A673 (cell line): ENCODE data around the gene SUCLG2. TPM values are rescaled to one million over a fixed set of nuclear protein-coding genes. Genes with fewer than 3 reads are reported as not detected.

Source experiments
- BruUV-seq: library from RNA; stranded (reverse); fragments of 400-500 nt; replicated peaks from 2 replicates; lab custom pipeline; 2021; lab: Mats Ljungman, UMichigan
- CTCF ChIA-PET: fragments of 300-600 bp; sonication (Branson Sonifier 250); formaldehyde crosslinking; loops from one replicate; lab custom pipeline; 2022; ENCODE audit warnings: antibody characterized with exemption; lab: Charles Lee
- POLR2A ChIA-PET: fragments of 300-600 bp; sonication (Branson Sonifier 250); formaldehyde crosslinking; loops from one replicate; lab custom pipeline; 2022; ENCODE audit warnings: antibody characterized with exemption; ENCODE audit not compliant: low non-redundant PET; lab: Charles Lee
- DNase-seq: peaks from one replicate; pipeline ENCODE4 v3.0.0-alpha.2; 2015; ENCODE audit warnings: low spot score
- H3K27ac ChIP-seq: fragments of 200-600 bp; sonication (generic); 2 replicates; pipeline ENCODE4 v1.5.1; 2016; ENCODE audit warnings: mixed run types, low read depth, mild to moderate bottlenecking, mixed read lengths, antibody characterized with exemption, low read length; ENCODE audit not compliant: poor library complexity, severe bottlenecking
- H3K27me3 ChIP-seq: fragments of 200-600 bp; sonication (generic); replicated peaks from 2 replicates; pipeline ENCODE4 v1.6.1; 2017; ENCODE audit warnings: mixed run types, low read depth, mild to moderate bottlenecking, mixed read lengths, antibody characterized with exemption, low read length; ENCODE audit not compliant: insufficient read depth, poor library complexity
- H3K36me3 ChIP-seq: fragments of 200-600 bp; sonication (generic); 2 replicates; pipeline ENCODE4 v1.6.1; 2016; ENCODE audit warnings: mixed run types, mild to moderate bottlenecking, mixed read lengths, antibody characterized with exemption, low read length; ENCODE audit not compliant: insufficient read depth, poor library complexity, severe bottlenecking
- H3K4me1 ChIP-seq: fragments of 200-600 bp; sonication (generic); 2 replicates; pipeline ENCODE4 v1.6.1; 2017; ENCODE audit warnings: mixed run types, mild to moderate bottlenecking, mixed read lengths, antibody characterized with exemption, low read length; ENCODE audit not compliant: insufficient read depth, poor library complexity, severe bottlenecking
- H3K4me3 ChIP-seq: fragments of 200-600 bp; sonication (generic); 2 replicates; pipeline ENCODE4 v1.5.1; 2016; ENCODE audit warnings: low read depth, mixed run types, mild to moderate bottlenecking, mixed read lengths, low read length; ENCODE audit not compliant: poor library complexity, severe bottlenecking
- H3K9me3 ChIP-seq: fragments of 200-600 bp; sonication (generic); 2 replicates; pipeline ENCODE4 v1.6.1; 2016; ENCODE audit warnings: mixed run types, low read depth, mild to moderate bottlenecking, mixed read lengths, antibody characterized with exemption, low read length; ENCODE audit not compliant: poor library complexity, severe bottlenecking
- CTCF ChIP-seq: fragments of 300-800, 200-600 bp; sonication (generic); conservative IDR thresholded peaks from 2 replicates; pipeline ENCODE4 v1.5.1; 2017; ENCODE audit warnings: low read depth, mild to moderate bottlenecking, antibody characterized with exemption, low read length, moderate library complexity, mixed read lengths
- EZH2 ChIP-seq: fragments of 200-600 bp; sonication (generic); IDR thresholded peaks from 2 replicates; pipeline ENCODE4 v1.6.1; 2017; ENCODE audit warnings: borderline replicate concordance, low read depth, mild to moderate bottlenecking, mixed read lengths, antibody characterized with exemption, low read length; ENCODE audit not compliant: poor library complexity, severe bottlenecking
- intact Hi-C: fragments of 100-400 bp; cut with micrococcal nuclease; formaldehyde crosslinking; loops from one replicate; pipeline ENCODE4 v1.10.0; 2022; ENCODE audit not compliant: unreplicated experiment
- total RNA-seq: library from RNA; stranded (reverse); gene quantifications from 2 replicates; pipeline ENCODE4 v1.2.3, GENCODE V29; 2021

Gene SUCLG2
- total RNA-seq, 1 experiment from 2014 or later: 7.4 TPM

DNA sequence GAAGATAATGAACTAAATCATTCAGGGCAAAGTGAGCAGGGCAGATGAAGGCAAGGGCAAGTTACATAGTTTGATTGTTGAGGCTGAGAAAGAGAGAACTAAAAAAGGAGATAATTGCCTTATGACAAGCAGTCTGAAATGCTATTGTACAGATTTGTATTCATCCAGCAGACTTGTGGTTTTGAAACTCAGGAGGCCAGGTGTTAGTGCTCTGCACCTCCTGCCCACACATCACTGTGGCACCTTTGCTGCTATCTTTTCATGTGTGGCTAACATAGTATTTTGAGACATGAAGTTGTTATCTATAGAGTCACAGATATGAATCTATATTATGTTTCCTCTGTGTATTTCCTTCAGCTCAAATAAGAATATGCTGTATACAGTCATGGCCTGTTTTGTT, 24.3 kb upstream of the SUCLG2 start:
- TF ChIP-seq EZH2 (no peak), CTCF (no peak)
- H3K4me1 ChIP-seq: no peaks in the 10 kb centered on the region
- no peaks in the 10 kb centered on the region for H3K36me3 ChIP-seq
- ChIA-PET POLR2A (no interaction called here), CTCF (no interaction called here)
- H3K27me3 ChIP-seq: no peaks in the 10 kb centered on the region
- no peaks in the 10 kb centered on the region for H3K9me3 ChIP-seq
- H3K4me3 ChIP-seq: no peak overlapping the region
- H3K27ac ChIP-seq: no peak overlapping the region
- DNase-seq: no peak
- intact Hi-C loops: no loop called here
- BruUV-seq: no TSS peak

- Histone ChIP-seq H3K27ac (no peak overlapping the region), H3K4me1 (no peaks in the 10 kb centered on the region), H3K36me3 (no peaks in the 10 kb centered on the region), H3K4me3 (no peak overlapping the region), H3K9me3 (no peaks in the 10 kb centered on the region), H3K27me3 (no peaks in the 10 kb centered on the region)
- intact Hi-C loops: no loop called here
- no peak for DNase-seq
- no TSS peak for BruUV-seq
- no peak for TF ChIP-seq EZH2
- no peak for TF ChIP-seq CTCF
- POLR2A ChIA-PET: no interaction called here
- CTCF ChIA-PET: no interaction called here
Measured at GRCh38 chr3:67674055-67674454, 19.6 kb upstream of the SUCLG2 start.

DNA sequence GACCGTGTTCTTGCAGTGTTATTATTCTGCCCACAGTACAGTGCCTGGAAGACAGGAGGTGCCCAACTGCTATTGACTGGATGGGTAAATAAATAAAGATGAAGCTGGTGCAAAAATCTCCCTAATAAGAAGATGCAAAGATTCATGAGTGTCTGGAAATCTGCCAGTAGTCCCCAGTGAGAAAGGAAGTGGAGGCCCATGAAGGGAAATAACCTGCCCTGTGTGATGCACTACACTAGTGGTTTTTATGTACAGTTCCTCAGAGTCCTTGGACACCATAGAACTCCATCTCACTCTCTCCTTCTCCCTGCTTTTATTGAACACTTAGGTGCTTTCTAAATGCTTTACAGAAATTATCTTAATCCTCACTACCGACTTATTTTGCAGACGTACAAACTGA, 8.3 kb upstream of the SUCLG2 start:
- Histone ChIP-seq H3K9me3 (no peaks in the 10 kb centered on the region), H3K27me3 (no peaks in the 10 kb centered on the region), H3K4me1 (no peaks in the 10 kb centered on the region), H3K4me3 (no peak overlapping the region), H3K27ac (no peak overlapping the region), H3K36me3 (no peaks in the 10 kb centered on the region)
- no peak for TF ChIP-seq EZH2
- no peak for TF ChIP-seq CTCF
- intact Hi-C loops: no loop called here
- BruUV-seq: no TSS peak
- no peak for DNase-seq
- CTCF ChIA-PET: no interaction called here
- POLR2A ChIA-PET: no interaction called here

- CTCF ChIA-PET: no interaction called here
- POLR2A ChIA-PET: no interaction called here
- TF ChIP-seq CTCF: no peak
- TF ChIP-seq EZH2: no peak
- Histone ChIP-seq H3K4me3 (no peak overlapping the region), H3K9me3 (no peaks in the 10 kb centered on the region), H3K36me3 (no peaks in the 10 kb centered on the region), H3K27ac (no peak overlapping the region), H3K27me3 (no peaks in the 10 kb centered on the region), H3K4me1 (no peaks in the 10 kb centered on the region)
- intact Hi-C loops: no loop called here
- BruUV-seq: no TSS peak
- no peak for DNase-seq
Measured at GRCh38 chr3:67661089-67661488, 6.7 kb upstream of the SUCLG2 start.
